GM12878 (cell line): ENCODE data around the gene TBC1D5.

ENCODE experiments used
- BHLHE40 ChIP-seq, 2 experiments: fragments of 450-650 bp in 1 of 2; IDR thresholded peaks; 2 replicates each; pipeline ENCODE4 v1.6.1; 2011 to 2017; ENCODE audit warnings: low read depth in 2 of 2, borderline replicate concordance in 1 of 2, improper control_type of control experiment in 1 of 2, low read length in 1 of 2, mild to moderate bottlenecking in 1 of 2
- CHD1 ChIP-seq: IDR thresholded peaks from 2 replicates; pipeline ENCODE4 v1.6.1; 2012; ENCODE audit warnings: low read depth, low read length, improper control_type of control experiment
- CHD2 ChIP-seq: IDR thresholded peaks from 2 replicates; pipeline ENCODE4 v1.6.1; 2011; ENCODE audit warnings: low read depth, low read length, improper control_type of control experiment, borderline replicate concordance
- DPF2 ChIP-seq: fragments of 450-650 bp; IDR thresholded peaks from 2 replicates; pipeline ENCODE4 v1.6.1; 2017; ENCODE audit warnings: mild to moderate bottlenecking
- HDAC2 ChIP-seq: fragments of 200-600 bp; sonication (generic); IDR thresholded peaks from 2 replicates; pipeline ENCODE4 v1.6.1; 2017
- POLR2A ChIP-seq: IDR thresholded peaks from 2 replicates; pipeline ENCODE4 v1.6.1; 2011; ENCODE audit warnings: low read depth, mild to moderate bottlenecking, low read length
- RAD21 ChIP-seq: IDR thresholded peaks from 2 replicates; pipeline ENCODE4 v1.6.1; 2011; ENCODE audit warnings: mild to moderate bottlenecking, low read depth, low read length, moderate library complexity; ENCODE audit not compliant: insufficient read depth
- RAD51 ChIP-seq: fragments of 450-650 bp; IDR thresholded peaks from 2 replicates; pipeline ENCODE4 v1.6.1; 2016; ENCODE audit warnings: moderate library complexity, mild to moderate bottlenecking, inconsistent platforms
- SMAD1 ChIP-seq: fragments of 450-650 bp; IDR thresholded peaks from 2 replicates; pipeline ENCODE4 v1.6.1; 2018; ENCODE audit warnings: mild to moderate bottlenecking, low read depth; ENCODE audit not compliant: partially characterized antibody
- TARDBP ChIP-seq: IDR thresholded peaks from 2 replicates; pipeline ENCODE4 v1.6.1; 2016; ENCODE audit warnings: borderline replicate concordance
- WRNIP1 ChIP-seq: IDR thresholded peaks from 2 replicates; pipeline ENCODE4 v1.6.1; 2011; ENCODE audit warnings: low read depth, low read length, improper control_type of control experiment, borderline replicate concordance
- TF ChIP-seq, protein P1 (sequence below): fragments of 450-650 bp; IDR thresholded peaks from 2 replicates; pipeline ENCODE4 v1.6.1; 2018; ENCODE audit warnings: borderline replicate concordance, mild to moderate bottlenecking; ENCODE audit not compliant: partially characterized antibody
- TF ChIP-seq, protein P2 (sequence below): fragments of 450-650 bp; IDR thresholded peaks from 2 replicates; pipeline ENCODE4 v1.6.1; 2017; ENCODE audit warnings: mild to moderate bottlenecking, moderate library complexity
- TF ChIP-seq, protein P3 (sequence below), 3 experiments: IDR thresholded peaks in 2 of 3; conservative IDR thresholded peaks in 1 of 3; 2 replicates each; pipeline ENCODE4 v1.5.1; 2011; ENCODE audit warnings: low read depth in 3 of 3, low read length in 3 of 3, mild to moderate bottlenecking in 3 of 3, control low read depth in 2 of 3, moderate library complexity in 2 of 3, inconsistent platforms in 1 of 3, mixed read lengths in 1 of 3; ENCODE audit not compliant: control insufficient read depth in 2 of 3, insufficient read depth in 1 of 3; ENCODE audit errors: extremely low read depth in 1 of 3

DNA sequence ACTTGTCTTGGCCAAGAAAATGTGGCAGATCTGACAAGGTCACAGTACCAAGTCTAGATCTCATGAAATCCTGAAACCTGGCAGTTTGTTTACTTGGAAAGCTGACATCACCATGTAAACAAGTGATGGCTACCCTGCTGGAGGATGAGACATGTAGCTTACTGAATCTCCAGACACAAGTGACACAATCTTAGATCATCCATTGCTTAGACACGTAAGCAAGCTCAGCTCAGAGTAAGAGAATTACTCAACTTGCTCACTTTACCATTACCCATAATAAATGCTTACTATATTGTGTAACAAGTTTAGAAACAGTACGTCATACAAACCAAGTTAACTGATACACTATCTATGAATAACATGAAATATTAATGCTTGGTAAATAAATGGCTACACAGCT, 263.8 kb downstream of the TBC1D5 start:
- TF ChIP-seq, protein P1, sequence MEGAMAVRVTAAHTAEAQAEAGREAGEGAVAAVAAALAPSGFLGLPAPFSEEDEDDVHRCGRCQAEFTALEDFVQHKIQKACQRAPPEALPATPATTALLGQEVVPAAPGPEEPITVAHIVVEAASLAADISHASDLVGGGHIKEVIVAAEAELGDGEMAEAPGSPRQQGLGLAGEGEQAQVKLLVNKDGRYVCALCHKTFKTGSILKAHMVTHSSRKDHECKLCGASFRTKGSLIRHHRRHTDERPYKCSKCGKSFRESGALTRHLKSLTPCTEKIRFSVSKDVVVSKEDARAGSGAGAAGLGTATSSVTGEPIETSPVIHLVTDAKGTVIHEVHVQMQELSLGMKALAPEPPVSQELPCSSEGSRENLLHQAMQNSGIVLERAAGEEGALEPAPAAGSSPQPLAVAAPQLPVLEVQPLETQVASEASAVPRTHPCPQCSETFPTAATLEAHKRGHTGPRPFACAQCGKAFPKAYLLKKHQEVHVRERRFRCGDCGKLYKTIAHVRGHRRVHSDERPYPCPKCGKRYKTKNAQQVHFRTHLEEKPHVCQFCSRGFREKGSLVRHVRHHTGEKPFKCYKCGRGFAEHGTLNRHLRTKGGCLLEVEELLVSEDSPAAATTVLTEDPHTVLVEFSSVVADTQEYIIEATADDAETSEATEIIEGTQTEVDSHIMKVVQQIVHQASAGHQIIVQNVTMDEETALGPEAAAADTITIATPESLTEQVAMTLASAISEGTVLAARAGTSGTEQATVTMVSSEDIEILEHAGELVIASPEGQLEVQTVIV = no peak
- TF ChIP-seq CHD1 (no peak), RAD51 (no peak), BHLHE40 (IDR thresholded peaks at IDR 0.05; ENCODE audit: borderline replicate concordance in 1 of 2, low read depth in 2 of 2, low read length in 1 of 2) (no peak), CHD2 (no peak), TARDBP (no peak), HDAC2 (no peak), SMAD1 (no peak), DPF2 (no peak), RAD21 (no peak), WRNIP1 (no peak), POLR2A (no peak)
- TF ChIP-seq, protein P2, sequence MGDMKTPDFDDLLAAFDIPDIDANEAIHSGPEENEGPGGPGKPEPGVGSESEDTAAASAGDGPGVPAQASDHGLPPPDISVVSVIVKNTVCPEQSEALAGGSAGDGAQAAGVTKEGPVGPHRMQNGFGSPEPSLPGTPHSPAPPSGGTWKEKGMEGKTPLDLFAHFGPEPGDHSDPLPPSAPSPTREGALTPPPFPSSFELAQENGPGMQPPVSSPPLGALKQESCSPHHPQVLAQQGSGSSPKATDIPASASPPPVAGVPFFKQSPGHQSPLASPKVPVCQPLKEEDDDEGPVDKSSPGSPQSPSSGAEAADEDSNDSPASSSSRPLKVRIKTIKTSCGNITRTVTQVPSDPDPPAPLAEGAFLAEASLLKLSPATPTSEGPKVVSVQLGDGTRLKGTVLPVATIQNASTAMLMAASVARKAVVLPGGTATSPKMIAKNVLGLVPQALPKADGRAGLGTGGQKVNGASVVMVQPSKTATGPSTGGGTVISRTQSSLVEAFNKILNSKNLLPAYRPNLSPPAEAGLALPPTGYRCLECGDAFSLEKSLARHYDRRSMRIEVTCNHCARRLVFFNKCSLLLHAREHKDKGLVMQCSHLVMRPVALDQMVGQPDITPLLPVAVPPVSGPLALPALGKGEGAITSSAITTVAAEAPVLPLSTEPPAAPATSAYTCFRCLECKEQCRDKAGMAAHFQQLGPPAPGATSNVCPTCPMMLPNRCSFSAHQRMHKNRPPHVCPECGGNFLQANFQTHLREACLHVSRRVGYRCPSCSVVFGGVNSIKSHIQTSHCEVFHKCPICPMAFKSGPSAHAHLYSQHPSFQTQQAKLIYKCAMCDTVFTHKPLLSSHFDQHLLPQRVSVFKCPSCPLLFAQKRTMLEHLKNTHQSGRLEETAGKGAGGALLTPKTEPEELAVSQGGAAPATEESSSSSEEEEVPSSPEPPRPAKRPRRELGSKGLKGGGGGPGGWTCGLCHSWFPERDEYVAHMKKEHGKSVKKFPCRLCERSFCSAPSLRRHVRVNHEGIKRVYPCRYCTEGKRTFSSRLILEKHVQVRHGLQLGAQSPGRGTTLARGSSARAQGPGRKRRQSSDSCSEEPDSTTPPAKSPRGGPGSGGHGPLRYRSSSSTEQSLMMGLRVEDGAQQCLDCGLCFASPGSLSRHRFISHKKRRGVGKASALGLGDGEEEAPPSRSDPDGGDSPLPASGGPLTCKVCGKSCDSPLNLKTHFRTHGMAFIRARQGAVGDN = no peak
- TF ChIP-seq, protein P3, sequence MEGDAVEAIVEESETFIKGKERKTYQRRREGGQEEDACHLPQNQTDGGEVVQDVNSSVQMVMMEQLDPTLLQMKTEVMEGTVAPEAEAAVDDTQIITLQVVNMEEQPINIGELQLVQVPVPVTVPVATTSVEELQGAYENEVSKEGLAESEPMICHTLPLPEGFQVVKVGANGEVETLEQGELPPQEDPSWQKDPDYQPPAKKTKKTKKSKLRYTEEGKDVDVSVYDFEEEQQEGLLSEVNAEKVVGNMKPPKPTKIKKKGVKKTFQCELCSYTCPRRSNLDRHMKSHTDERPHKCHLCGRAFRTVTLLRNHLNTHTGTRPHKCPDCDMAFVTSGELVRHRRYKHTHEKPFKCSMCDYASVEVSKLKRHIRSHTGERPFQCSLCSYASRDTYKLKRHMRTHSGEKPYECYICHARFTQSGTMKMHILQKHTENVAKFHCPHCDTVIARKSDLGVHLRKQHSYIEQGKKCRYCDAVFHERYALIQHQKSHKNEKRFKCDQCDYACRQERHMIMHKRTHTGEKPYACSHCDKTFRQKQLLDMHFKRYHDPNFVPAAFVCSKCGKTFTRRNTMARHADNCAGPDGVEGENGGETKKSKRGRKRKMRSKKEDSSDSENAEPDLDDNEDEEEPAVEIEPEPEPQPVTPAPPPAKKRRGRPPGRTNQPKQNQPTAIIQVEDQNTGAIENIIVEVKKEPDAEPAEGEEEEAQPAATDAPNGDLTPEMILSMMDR (IDR thresholded peaks at IDR 0.05 in 2 of 3, conservative IDR thresholded peaks at IDR 0.05 in 1 of 3; ENCODE audit: control insufficient read depth in 2 of 3, extremely low read depth in 1 of 3, insufficient read depth in 1 of 3, low read depth in 3 of 3, low read length in 3 of 3) = no peak
